ENCODE measurements around the gene ZSWIM5. TPM values are rescaled to one million over a fixed set of nuclear protein-coding genes. Genes with fewer than 3 reads are reported as not detected.
A peak's percentile ranks its signal among the peaks of the same experiment; 100 is the strongest.

Gene ZSWIM5
- total RNA-seq, 1 donor from 2014 or later: 2.4 TPM

- peaks cover 19% of the 10 kb centered on the region for H3K36me3 Mint-ChIP-seq
Observed at GRCh38 chr1:45009956-45010854, 196.2 kb downstream of the ZSWIM5 start.

GRCh38 chr1:45009296-45009865 is 197.0 kb downstream of the ZSWIM5 start:
- H3K27ac Mint-ChIP-seq: no peak overlapping the region
- H3K36me3 Mint-ChIP-seq: peaks cover 18% of the 10 kb centered on the region

More at GRCh38 chr1:45009956-45010854, 196.2 kb downstream of the ZSWIM5 start:
- H3K4me1 Mint-ChIP-seq: peaks cover 35% of the 10 kb centered on the region
- peak overlapping the region; percentile 25 for H3K27ac Mint-ChIP-seq
- no peak for TF ChIP-seq CTCF (IDR thresholded peaks at IDR 0.05; ENCODE audit: unreplicated experiment)
- H3K4me3 Mint-ChIP-seq: peak overlapping the region; percentile 71
- H3K27me3 Mint-ChIP-seq (ENCODE audit: low read depth): no peaks in the 10 kb centered on the region
- H3K9me3 Mint-ChIP-seq: no peaks in the 10 kb centered on the region
- DNase-seq (ENCODE audit: low spot score in 2 of 2, unreplicated experiment in 2 of 2): no peak

GRCh38 chr1:45008516-45008915 is 197.9 kb downstream of the ZSWIM5 start:
- Mint-ChIP-seq H3K4me3 (no peak overlapping the region), H3K27ac (no peak overlapping the region), H3K9me3 (no peaks in the 10 kb centered on the region), H3K36me3 (peaks cover 16% of the 10 kb centered on the region), H3K4me1 (peaks cover 29% of the 10 kb centered on the region), H3K27me3 (ENCODE audit: low read depth) (no peaks in the 10 kb centered on the region)
- no peak for TF ChIP-seq CTCF (IDR thresholded peaks at IDR 0.05; ENCODE audit: unreplicated experiment)
- DNase-seq (ENCODE audit: low spot score in 2 of 2, unreplicated experiment in 2 of 2): no peak

More at GRCh38 chr1:45009296-45009865, 197.0 kb downstream of the ZSWIM5 start:
- H3K4me3 Mint-ChIP-seq: peak overlapping the region; percentile 71
- no peak for TF ChIP-seq CTCF (IDR thresholded peaks at IDR 0.05; ENCODE audit: unreplicated experiment)
- DNase-seq (ENCODE audit: low spot score in 2 of 2, unreplicated experiment in 2 of 2): no peak
- peaks cover 31% of the 10 kb centered on the region for H3K4me1 Mint-ChIP-seq
- H3K9me3 Mint-ChIP-seq: no peaks in the 10 kb centered on the region
- no peaks in the 10 kb centered on the region for H3K27me3 Mint-ChIP-seq (ENCODE audit: low read depth)

GRCh38 chr1:45008076-45008475 is 198.3 kb downstream of the ZSWIM5 start:
- DNase-seq (ENCODE audit: low spot score in 2 of 2, unreplicated experiment in 2 of 2): no peak
- no peak for TF ChIP-seq CTCF (IDR thresholded peaks at IDR 0.05; ENCODE audit: unreplicated experiment)
- H3K4me3 Mint-ChIP-seq: no peak overlapping the region
- H3K27me3 Mint-ChIP-seq (ENCODE audit: low read depth): no peaks in the 10 kb centered on the region
- H3K9me3 Mint-ChIP-seq: no peaks in the 10 kb centered on the region
- H3K36me3 Mint-ChIP-seq: peaks cover 20% of the 10 kb centered on the region
- H3K27ac Mint-ChIP-seq: no peak overlapping the region
- H3K4me1 Mint-ChIP-seq: peaks cover 27% of the 10 kb centered on the region

- H3K4me1 Mint-ChIP-seq: peaks cover 20% of the 10 kb centered on the region
- H3K4me3 Mint-ChIP-seq: no peak overlapping the region
- no peak for DNase-seq (ENCODE audit: low spot score in 2 of 2, unreplicated experiment in 2 of 2)
- H3K27me3 Mint-ChIP-seq (ENCODE audit: low read depth): no peaks in the 10 kb centered on the region
- no peak for TF ChIP-seq CTCF (IDR thresholded peaks at IDR 0.05; ENCODE audit: unreplicated experiment)
- no peak overlapping the region for H3K27ac Mint-ChIP-seq
- peaks cover 26% of the 10 kb centered on the region for H3K36me3 Mint-ChIP-seq
- no peaks in the 10 kb centered on the region for H3K9me3 Mint-ChIP-seq
Observed at GRCh38 chr1:45007311-45007710, 199.1 kb downstream of the ZSWIM5 start.

All from mesothelial cell of epicardium (in vitro differentiated cells).